ENCODE measurements around the gene TEX11.

TEX11 gene

DNA sequence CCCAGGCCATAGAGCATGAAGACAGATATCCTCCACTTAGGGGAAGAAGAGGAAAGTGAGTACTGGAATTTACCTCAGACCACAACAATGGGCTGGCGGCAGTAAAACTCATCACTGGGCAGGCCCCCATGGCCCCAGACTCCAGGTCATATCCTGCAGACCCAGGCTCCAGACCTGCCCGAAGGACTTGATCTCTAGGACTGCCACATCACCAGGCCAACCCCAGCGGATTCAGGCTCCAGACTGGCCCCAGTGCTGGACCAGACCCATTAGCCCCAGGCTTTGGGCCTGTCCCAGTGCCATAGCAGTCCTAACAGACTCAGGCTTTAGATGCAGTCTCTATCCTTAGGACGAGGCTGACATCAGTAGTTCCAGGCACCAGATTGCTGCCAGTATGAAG lies 273.3 kb downstream of the TEX11 start:
- TF ChIP-seq, protein P1, sequence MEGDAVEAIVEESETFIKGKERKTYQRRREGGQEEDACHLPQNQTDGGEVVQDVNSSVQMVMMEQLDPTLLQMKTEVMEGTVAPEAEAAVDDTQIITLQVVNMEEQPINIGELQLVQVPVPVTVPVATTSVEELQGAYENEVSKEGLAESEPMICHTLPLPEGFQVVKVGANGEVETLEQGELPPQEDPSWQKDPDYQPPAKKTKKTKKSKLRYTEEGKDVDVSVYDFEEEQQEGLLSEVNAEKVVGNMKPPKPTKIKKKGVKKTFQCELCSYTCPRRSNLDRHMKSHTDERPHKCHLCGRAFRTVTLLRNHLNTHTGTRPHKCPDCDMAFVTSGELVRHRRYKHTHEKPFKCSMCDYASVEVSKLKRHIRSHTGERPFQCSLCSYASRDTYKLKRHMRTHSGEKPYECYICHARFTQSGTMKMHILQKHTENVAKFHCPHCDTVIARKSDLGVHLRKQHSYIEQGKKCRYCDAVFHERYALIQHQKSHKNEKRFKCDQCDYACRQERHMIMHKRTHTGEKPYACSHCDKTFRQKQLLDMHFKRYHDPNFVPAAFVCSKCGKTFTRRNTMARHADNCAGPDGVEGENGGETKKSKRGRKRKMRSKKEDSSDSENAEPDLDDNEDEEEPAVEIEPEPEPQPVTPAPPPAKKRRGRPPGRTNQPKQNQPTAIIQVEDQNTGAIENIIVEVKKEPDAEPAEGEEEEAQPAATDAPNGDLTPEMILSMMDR (IDR thresholded peaks at IDR 0.05) = no peak

DNA sequence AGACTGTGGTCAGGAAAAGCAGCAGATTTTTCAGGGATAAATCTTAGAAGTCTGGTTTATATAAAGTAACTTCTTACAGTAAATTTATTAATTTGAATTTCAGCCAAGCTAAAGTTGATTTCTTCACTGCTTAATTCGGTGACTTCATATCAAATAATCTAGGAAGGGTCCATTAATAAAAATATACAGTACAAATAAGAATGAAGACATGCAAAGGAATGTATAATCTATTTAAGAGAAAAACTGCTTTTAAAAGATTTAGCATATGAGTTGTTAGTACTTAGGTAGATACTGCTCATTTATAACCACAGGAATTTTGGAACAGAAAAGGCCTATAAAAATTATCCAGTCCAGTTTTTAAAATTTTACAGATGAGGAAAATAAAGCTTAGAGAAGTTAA lies 286.8 kb downstream of the TEX11 start:
- TF ChIP-seq, protein P1 (IDR thresholded peaks at IDR 0.05) = no peak

DNA sequence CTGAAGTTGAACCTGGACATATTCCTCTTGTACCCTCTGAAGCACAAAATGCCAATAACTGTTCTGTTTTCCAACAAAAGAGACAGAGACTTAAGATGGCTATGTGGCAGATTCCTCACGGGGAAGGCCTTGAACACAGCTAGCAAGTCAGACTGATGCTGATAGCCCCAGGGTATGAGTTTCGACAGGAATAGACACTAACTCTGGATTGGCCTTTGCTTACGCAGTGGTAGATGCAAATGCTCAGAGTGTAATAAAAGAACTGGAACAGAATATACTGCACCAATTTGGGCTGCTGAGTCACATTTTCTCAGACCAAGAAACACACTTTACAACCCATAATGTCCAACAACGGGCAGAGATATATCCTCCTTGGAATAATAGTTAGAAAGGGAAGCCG lies 290.0 kb downstream of the TEX11 start:
- TF ChIP-seq, protein P1 (IDR thresholded peaks at IDR 0.05) = no peak

DNA sequence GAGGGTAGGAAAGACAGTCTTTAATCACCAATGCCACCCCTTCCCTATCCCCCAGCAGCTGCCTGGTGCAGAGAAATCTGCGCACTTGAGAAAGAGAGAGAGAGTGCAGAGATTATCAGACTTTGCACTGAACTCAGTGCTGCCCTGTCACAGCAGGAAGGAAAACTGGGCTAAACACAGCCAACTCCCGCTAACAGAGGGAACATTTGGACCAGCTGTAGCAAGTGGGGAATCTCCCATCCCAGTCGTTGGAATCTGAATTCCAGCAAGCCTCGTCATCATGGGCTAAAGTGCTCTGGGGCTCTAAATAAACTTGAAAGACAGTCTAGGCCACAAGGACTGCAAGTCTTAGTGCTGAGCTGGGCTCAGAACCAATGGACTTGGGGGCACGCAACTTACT lies 295.2 kb downstream of the TEX11 start:
- TF ChIP-seq, protein P1 (IDR thresholded peaks at IDR 0.05) = no peak

DNA sequence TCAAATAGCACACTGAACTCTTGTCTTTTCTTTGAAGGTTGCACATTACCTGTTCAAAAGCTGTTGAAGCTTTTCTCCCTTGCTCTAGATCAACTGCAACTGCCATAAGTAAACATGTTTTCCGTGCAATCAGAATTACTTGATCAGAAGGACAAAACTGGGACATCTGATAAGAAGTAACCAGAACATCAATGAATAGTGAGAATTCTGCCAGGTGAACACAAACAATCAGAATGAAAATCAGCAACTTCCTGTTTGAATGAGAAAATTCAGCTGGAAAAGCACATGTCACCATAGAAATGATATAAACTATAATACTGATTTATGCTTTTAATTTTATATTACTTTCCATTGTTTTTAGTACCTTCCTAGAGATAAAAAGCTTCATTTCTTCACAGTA lies 303.2 kb downstream of the TEX11 start:
- TF ChIP-seq, protein P1 (IDR thresholded peaks at IDR 0.05) = no peak

DNA sequence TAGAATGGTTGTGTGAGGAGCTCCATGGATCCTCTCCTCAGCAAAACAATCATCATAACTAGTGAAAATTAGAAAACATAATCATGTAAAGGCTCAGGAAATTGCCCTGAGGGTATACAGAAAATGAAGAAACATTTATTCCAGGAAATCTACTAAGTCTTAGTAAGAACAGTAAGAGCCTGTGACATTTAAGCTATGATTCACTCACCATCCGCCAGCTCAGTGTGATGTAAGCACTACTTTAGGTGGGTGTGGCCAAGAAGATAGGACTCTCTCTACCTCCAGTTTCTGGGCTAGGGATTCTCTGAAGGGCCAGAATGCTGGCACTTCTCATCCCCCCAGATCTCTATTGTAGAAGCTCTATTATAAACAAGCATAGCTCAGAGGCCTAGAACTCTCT lies 316.4 kb downstream of the TEX11 start:
- TF ChIP-seq, protein P1 (IDR thresholded peaks at IDR 0.05) = no peak

DNA sequence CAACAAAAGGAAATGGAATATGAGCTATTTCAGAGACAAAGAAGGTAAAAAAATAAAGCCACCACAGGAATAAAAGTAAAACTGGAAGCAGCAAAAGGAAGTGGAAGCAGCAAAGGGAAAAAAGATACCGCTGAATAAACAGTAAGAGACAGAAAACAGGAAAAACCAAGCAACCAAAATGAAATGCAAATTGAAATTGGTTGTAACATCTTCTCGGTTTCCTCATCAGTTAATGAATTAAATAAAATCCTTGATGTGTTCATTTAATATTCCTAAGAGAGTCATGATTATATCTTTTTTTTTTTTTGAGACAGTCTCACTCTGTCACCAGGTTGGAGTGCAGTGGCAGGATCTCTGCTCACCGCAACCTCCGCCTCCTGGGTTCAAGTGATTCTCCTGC lies 331.1 kb downstream of the TEX11 start:
- TF ChIP-seq, protein P1 (IDR thresholded peaks at IDR 0.05) = no peak

DNA sequence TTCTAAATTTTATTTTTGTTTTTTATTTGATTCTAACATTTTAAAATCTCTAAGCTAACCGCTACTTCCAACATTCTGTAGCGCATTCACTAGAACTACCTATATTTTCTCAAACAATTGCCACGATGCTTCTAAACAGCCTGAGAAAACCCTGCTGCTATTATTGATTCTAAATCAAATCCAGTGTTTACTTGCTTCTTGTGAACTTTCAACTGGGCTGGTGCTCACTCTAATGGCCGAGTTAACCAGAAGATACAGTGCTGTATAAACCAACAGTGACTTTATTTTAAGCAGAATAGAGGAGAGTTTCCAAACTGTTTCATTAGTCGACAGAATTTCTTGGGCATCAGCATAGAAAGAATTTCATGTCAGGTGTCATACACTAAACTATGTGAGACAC lies 353.6 kb downstream of the TEX11 start:
- TF ChIP-seq, protein P1 (IDR thresholded peaks at IDR 0.05) = no peak

Measured in LNCAP (cell line).